ENCODE measurements around the gene OLIG1. TPM values are rescaled to one million over a fixed set of nuclear protein-coding genes. Genes with fewer than 3 reads are reported as not detected.

OLIG1 gene
- total RNA-seq, 1 donor from 2014 or later, result not detected

- H4K20me1 ChIP-seq (ENCODE audit: low read depth), result no peaks in the 10 kb centered on the region
- H3K27ac ChIP-seq, result no peak overlapping the region
- H2AFZ ChIP-seq (replicated peaks), result no peak overlapping the region
- no peaks in the 10 kb centered on the region for H3F3A ChIP-seq (ENCODE audit: low read depth)
- no peak for DNase-seq (ENCODE audit: low spot score)
- no peaks in the 10 kb centered on the region for H3K9me3 ChIP-seq (ENCODE audit: low read depth)
- H3K27me3 Mint-ChIP-seq (ENCODE audit: insufficient read depth, low read depth), result peaks cover 13% of the 10 kb centered on the region
- no peak overlapping the region for H3K9ac ChIP-seq
- H3K4me3 ChIP-seq, result no peak overlapping the region
- no peaks in the 10 kb centered on the region for H3K79me2 ChIP-seq (ENCODE audit: low read depth)
- no peak overlapping the region for H3K4me2 ChIP-seq
- no peaks in the 10 kb centered on the region for H3K36me3 ChIP-seq
- H3K36me3 Mint-ChIP-seq, result no peaks in the 10 kb centered on the region
- H3K4me1 Mint-ChIP-seq, result peaks cover 7% of the 10 kb centered on the region
- H3K4me1 ChIP-seq, result no peaks in the 10 kb centered on the region
- peaks cover 46% of the 10 kb centered on the region for H3K27me3 ChIP-seq
- H3K4me3 Mint-ChIP-seq, result no peak overlapping the region
- H3K9me3 Mint-ChIP-seq, result peaks cover 2% of the 10 kb centered on the region
- H3K27ac Mint-ChIP-seq, result no peak overlapping the region
- no peak for TF ChIP-seq EZH2 (IDR thresholded peaks at IDR 0.05)
- no peak for TF ChIP-seq EZH2phosphoT487 (IDR thresholded peaks at IDR 0.05)
- no peak for TF ChIP-seq CTCF (IDR thresholded peaks at IDR 0.05)
These were observed 18.0 kb upstream of the OLIG1 start for GRCh38 chr21:33051925-33052324.

- Histone ChIP-seq H3K4me2 (no peak overlapping the region), H3K9ac (no peak overlapping the region), H3K4me1 (no peaks in the 10 kb centered on the region), H3K27ac (no peak overlapping the region), H4K20me1 (ENCODE audit: low read depth) (no peaks in the 10 kb centered on the region), H2AFZ (replicated peaks) (no peak overlapping the region), H3K27me3 (peaks cover 45% of the 10 kb centered on the region), H3K4me3 (no peak overlapping the region), H3K79me2 (ENCODE audit: low read depth) (no peaks in the 10 kb centered on the region), H3K36me3 (no peaks in the 10 kb centered on the region), H3F3A (ENCODE audit: low read depth) (no peaks in the 10 kb centered on the region), H3K9me3 (ENCODE audit: low read depth) (no peaks in the 10 kb centered on the region)
- Mint-ChIP-seq H3K4me1 (peaks cover 20% of the 10 kb centered on the region), H3K36me3 (no peaks in the 10 kb centered on the region), H3K9me3 (peaks cover 2% of the 10 kb centered on the region), H3K27me3 (ENCODE audit: insufficient read depth, low read depth) (peaks cover 12% of the 10 kb centered on the region), H3K27ac (no peak overlapping the region), H3K4me3 (no peak overlapping the region)
- no peak for TF ChIP-seq EZH2phosphoT487 (IDR thresholded peaks at IDR 0.05)
- TF ChIP-seq EZH2 (IDR thresholded peaks at IDR 0.05), result no peak
- TF ChIP-seq CTCF (IDR thresholded peaks at IDR 0.05), result no peak
- no peak for DNase-seq (ENCODE audit: low spot score)
These were observed 16.0 kb upstream of the OLIG1 start for GRCh38 chr21:33053951-33054350.

- H3K27me3 Mint-ChIP-seq (ENCODE audit: insufficient read depth, low read depth), result peaks cover 12% of the 10 kb centered on the region
- Histone ChIP-seq H2AFZ (replicated peaks) (no peak overlapping the region), H3K4me3 (no peak overlapping the region), H3F3A (ENCODE audit: low read depth) (no peaks in the 10 kb centered on the region), H3K9ac (no peak overlapping the region), H3K27ac (no peak overlapping the region), H3K9me3 (ENCODE audit: low read depth) (no peaks in the 10 kb centered on the region), H3K4me2 (no peak overlapping the region), H4K20me1 (ENCODE audit: low read depth) (no peaks in the 10 kb centered on the region), H3K27me3 (peaks cover 60% of the 10 kb centered on the region), H3K79me2 (ENCODE audit: low read depth) (no peaks in the 10 kb centered on the region), H3K4me1 (no peaks in the 10 kb centered on the region), H3K36me3 (no peaks in the 10 kb centered on the region)
- TF ChIP-seq CTCF (IDR thresholded peaks at IDR 0.05) (no peak), EZH2 (IDR thresholded peaks at IDR 0.05) (no peak), EZH2phosphoT487 (IDR thresholded peaks at IDR 0.05) (no peak)
- no peak overlapping the region for H3K27ac Mint-ChIP-seq
- H3K4me3 Mint-ChIP-seq, result no peak overlapping the region
- H3K4me1 Mint-ChIP-seq, result peaks cover 32% of the 10 kb centered on the region
- H3K36me3 Mint-ChIP-seq, result no peaks in the 10 kb centered on the region
- DNase-seq (ENCODE audit: low spot score), result no peak
- H3K9me3 Mint-ChIP-seq, result peaks cover 2% of the 10 kb centered on the region
These were observed 13.9 kb upstream of the OLIG1 start for GRCh38 chr21:33055991-33056390.
